DMS79 treated with DMSO at 0.1 percent for 48 hours (cell line): ENCODE measurements around the gene TAS2R41.

Experiments used
- DNase-seq: peaks from one replicate; lab custom pipeline; 2025; lab: John Stamatoyannopoulos, UW

The TAS2R41 gene

GRCh38 chr7:143493751-143494150, 16.1 kb downstream of the TAS2R41 start:
- no peak for DNase-seq

GRCh38 chr7:143494622-143495021, 16.9 kb downstream of the TAS2R41 start:
- DNase-seq: no peak

GRCh38 chr7:143495851-143496250, 18.2 kb downstream of the TAS2R41 start:
- no peak for DNase-seq

- DNase-seq: peak; percentile 20
These were observed 18.6 kb downstream of the TAS2R41 start for GRCh38 chr7:143496263-143496662.

GRCh38 chr7:143497008-143497795, 19.5 kb downstream of the TAS2R41 start:
- no peak for DNase-seq

- no peak for DNase-seq
These were observed 21.6 kb downstream of the TAS2R41 start for GRCh38 chr7:143499246-143499645.

GRCh38 chr7:143499743-143500348, 22.2 kb downstream of the TAS2R41 start:
- no peak for DNase-seq

- no peak for DNase-seq
These were observed 25.6 kb downstream of the TAS2R41 start for GRCh38 chr7:143503261-143503660.

GRCh38 chr7:143504215-143504936, 26.7 kb downstream of the TAS2R41 start:
- DNase-seq: no peak

GRCh38 chr7:143504937-143505297, 27.2 kb downstream of the TAS2R41 start:
- no peak for DNase-seq

- DNase-seq: no peak
These were observed 28.2 kb downstream of the TAS2R41 start for GRCh38 chr7:143505838-143506237.

GRCh38 chr7:143507094-143507518, 29.4 kb downstream of the TAS2R41 start:
- no peak for DNase-seq

GRCh38 chr7:143507534-143508055, 29.9 kb downstream of the TAS2R41 start:
- no peak for DNase-seq

GRCh38 chr7:143510854-143511592, 33.4 kb downstream of the TAS2R41 start:
- no peak for DNase-seq

- no peak for DNase-seq
These were observed 33.9 kb downstream of the TAS2R41 start for GRCh38 chr7:143511593-143512047.

- DNase-seq: no peak
These were observed 35.0 kb downstream of the TAS2R41 start for GRCh38 chr7:143512488-143513340.

- DNase-seq: no peak
These were observed 36.8 kb downstream of the TAS2R41 start for GRCh38 chr7:143514487-143514886.

GRCh38 chr7:143514995-143515735, 37.5 kb downstream of the TAS2R41 start:
- no peak for DNase-seq

- DNase-seq: no peak
These were observed 39.3 kb downstream of the TAS2R41 start for GRCh38 chr7:143516981-143517380.

- DNase-seq: no peak
These were observed 40.8 kb downstream of the TAS2R41 start for GRCh38 chr7:143518521-143518920.
